Myocyte (in vitro differentiated cells): Measurements from ENCODE around the gene PODXL2. TPM values are rescaled to one million over a fixed set of nuclear protein-coding genes. Genes with fewer than 3 reads are reported as not detected.
"Not testable (repeated sequence)": the region's sequence is repeated elsewhere in the genome, so short reads cannot be mapped to it uniquely, and the experiment has no call there.

Experiments
- DNase-seq: peaks from one replicate; pipeline ENCODE4 v3.0.0-alpha.2; 2012; ENCODE audit warnings: low read depth
- total RNA-seq: library from RNA; depleted of rRNA; stranded (reverse); fragments of >200 nt; gene quantifications from 2 replicates; pipeline ENCODE4 v1.2.3, GENCODE V29; 2014

PODXL2 gene
- total RNA-seq, 1 donor from 2014 or later, result 4.8 TPM

DNA sequence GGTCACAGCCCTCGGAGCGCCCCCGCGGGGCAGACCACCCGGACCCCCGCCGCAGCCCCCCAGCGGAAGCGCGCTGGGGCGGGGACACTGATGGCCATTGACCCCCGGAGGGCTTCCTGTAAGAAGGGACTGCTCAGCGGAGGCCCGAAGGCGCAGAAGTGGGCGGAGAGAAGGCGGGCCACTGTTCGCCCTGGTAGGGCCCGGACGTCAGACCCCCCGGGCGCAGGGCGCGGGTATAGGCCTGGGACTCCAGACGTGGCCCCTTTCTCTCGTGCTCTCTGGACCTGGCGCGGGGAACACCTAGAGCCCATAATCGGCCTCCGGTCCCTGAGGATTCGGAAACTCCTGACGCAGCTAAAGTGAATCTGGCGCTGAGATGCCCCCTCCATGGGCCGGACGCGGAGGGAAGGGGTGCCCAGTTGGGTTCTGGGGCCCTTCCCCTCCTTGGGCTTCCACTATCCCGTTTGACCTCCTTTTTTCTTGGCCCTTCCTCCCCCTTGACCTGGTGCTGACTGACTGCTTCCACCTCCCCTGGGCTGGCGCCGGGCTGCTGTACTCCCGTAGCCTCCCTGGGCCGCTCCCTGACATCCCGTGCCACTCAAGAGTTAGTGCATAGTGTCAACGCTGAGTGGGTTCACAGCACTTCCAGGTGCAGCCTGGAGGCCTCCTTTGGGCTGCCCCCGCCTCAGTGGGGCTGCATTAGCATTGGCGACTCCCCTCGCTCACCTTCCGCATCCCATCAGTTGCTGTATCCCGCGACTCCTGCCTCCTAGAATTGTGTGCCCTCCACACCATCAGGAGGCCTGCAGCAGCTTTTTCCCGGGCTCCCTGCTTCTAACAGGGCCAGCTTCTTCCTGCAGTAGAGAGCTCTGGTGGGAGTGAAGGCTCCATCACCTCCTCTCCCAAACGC is 44.5 kb downstream of the PODXL2 start:
- DNase-seq, result no peak

- DNase-seq, result no peak
Observed at GRCh38 chr3:127674101-127674721, 45.2 kb downstream of the PODXL2 start.

DNA sequence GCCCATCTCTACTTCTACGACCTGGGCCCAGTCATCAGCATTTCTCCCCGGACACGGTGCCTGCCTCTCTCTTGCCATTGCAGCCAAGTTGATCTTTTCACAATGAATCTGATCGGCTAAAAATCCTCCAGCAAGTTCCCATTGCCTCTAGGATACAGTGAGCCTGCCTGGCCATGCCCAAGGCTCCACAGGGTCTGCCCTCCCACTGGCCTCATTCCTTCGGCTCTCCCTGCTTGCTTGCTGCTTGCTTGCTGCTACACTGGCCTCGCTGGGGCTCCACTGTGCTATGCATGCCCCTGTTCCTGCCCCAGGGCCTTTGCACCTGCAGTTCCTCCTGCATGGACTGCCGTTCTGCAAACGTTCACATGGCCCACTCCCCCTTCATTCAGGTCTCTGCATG is 45.8 kb downstream of the PODXL2 start:
- no peak for DNase-seq

DNA sequence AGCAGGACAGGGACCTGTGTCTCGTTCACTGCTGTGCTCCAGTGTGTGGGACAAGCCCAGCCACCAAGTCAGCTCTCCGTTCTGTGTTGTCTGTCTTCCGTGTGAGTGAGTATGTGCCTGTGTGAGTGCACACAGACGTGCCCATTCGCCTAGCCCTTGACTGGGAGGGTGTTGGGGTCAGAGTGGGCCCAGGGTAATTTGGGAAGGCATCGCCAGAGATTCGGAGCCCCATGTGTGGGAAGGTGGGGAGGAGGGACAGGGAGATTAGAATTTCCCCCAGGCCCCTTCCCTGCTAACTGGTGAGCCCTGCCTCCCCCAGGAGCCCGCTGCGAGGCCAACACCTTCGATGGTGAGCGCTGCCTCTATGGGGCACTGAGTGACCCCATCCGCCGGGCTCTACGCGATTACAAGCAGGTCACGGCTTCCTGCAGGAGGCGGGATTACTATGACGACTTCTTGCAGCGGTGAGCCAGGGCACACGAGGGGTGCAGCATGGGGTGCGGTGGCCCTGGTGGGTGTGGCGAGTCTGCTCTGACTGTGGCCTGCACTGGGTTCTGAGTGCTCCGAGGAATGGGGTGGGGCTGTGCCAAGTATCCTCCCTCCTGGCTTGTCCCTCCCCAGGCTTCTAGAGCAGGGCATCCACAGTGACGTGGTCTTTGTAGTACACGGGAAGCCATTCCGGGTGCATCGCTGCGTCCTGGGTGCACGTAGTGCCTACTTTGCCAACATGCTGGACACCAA is 46.8 kb downstream of the PODXL2 start:
- DNase-seq, result no peak

GRCh38 chr3:127676456-127676855 is 47.5 kb downstream of the PODXL2 start:
- no peak for DNase-seq

GRCh38 chr3:127676921-127677351 is 48.0 kb downstream of the PODXL2 start:
- no peak for DNase-seq

GRCh38 chr3:127677541-127678314 is 48.7 kb downstream of the PODXL2 start:
- DNase-seq, result no peak

DNA sequence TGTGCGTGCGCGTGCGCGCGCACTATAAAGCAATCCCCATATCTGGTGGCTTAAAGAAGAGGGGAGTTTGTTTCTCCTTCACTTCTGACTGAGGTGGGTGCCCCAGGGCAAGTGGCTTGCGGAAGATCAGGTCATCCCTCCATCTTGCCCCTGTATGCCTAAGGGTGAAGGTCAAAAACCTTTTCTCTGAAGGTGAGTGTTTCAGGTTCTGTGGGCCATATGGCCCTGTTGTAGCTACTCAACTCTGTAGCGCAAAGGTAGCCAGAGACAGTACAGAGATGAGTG is 49.3 kb downstream of the PODXL2 start:
- no peak for DNase-seq

DNA sequence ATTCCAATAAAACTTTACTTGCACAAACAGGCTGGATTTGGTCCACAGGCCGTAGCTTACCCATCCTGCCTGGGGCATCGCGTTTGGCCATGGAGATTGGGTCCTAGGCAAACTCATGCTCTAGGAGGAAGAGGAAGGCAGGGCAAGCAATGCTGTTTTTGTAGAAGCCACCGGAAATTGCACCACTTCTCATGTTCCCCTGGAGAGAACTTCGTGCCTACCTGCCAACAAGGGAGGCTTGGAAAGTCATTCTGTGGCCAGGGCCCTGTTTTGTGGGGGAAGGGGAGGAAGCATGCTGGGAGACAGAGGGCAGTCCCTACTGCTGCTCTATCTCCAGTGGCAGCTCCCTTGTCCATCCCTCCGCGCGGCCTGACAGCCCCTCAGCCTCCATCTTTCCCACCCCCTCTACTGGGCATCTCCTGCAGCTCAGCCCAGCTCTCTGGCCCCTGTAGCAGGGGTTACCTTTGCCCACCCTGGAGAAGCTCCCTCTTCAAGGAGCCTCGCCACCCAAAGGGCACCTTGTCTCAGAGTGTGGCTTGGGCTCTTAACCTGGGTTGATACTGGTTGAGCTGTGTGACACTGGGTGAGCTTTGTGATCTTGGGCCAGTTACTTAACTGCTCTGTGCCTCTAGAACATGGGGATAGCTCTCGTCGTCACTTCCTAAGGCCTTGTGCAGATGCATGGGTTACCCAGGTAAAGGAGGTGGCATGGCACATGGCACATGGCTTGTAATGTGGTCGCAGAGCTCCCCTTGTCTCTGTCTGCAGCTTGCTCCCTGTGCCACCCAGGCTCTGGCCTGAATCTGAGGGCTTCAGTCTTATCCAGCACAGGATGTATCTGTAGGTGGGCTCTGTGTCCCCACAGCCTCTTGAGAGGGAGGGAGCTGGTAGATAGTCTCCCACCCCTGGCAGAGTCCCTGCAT is 49.9 kb downstream of the PODXL2 start:
- DNase-seq, result no peak

GRCh38 chr3:127679534-127680145 is 50.7 kb downstream of the PODXL2 start:
- DNase-seq, result no peak

GRCh38 chr3:127680146-127680661 is 51.2 kb downstream of the PODXL2 start:
- no peak for DNase-seq

GRCh38 chr3:127680798-127681221 is 51.8 kb downstream of the PODXL2 start:
- no peak for DNase-seq

DNA sequence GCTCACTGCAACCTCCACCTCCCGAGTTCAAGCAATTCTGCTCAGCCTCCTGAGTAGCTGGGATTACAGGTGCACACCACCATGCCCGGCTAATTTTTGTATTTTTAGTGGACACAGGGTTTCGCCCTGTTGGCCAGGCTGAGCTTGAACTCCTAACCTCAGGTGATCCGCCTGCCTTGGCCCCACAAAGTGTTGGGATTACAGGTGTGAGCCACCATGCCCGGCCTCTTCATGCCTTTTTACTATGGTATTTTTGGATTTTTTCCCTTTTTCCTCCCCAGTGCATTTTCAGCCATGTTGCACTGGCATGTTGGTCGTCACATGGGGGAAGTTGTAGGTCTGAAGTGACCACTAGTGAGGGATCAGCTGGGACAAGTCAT is 53.2 kb downstream of the PODXL2 start:
- not testable (repeated sequence) for DNase-seq

DNA sequence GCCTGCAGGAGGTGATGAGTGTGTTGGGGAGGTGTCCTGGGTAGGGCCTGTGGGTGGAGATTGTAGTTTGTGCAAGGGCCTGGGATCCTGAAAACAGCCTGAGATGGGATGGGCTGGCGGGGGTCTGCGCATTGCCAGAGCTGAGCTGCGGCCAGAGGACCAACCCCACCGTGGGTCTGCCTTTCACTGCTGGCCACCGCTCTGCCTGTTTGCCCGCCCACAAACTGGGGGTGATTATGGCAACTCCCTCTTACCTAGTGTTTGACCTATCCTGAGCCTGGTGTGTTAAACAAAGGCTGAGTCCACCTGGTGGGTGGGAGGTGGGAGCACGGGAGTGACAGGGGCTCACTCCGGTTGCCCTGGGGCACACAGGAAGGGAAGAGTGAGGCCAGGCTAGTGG is 53.6 kb downstream of the PODXL2 start:
- no peak for DNase-seq

DNA sequence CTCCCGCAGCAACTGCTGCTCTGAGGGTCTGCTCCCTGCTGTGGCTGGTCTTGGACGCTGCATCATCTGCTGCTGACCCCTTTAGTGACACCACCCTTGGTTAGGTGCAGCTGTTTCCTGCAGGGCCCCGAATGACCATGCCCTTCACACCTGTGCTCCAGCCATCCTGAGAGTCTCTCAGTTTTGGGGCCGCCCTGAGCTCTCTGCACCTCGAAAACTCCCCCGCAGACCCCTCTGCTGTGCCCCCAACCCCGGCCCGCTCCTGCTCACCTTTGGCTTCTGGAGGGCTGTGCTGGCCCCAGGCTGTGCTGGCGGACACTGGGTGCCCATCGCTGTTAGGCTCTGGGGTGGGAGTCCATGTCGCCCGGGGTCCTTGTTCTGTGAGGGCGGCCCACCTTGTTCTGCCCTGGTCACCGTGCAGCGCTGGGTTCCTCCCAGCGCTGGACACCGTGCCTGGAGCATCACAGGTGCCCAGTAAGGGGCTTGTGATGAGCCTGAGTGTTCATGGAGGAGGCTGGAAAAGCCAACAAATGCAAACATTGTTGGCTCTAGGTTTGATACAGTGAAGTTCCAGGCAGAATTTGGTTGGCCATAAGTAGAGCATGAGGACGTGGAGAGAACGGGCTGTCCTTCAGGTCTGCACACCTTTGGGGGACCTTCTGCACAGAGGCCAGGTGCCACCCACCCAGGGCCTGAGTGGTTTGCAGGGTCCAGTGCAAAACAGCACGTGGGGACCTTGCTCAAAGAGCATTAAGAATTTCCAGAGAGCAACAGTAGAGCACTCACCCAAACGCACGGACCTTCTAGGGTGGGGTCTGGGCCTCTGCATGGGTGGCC is 56.1 kb downstream of the PODXL2 start:
- no peak for DNase-seq

GRCh38 chr3:127685708-127686511 is 56.9 kb downstream of the PODXL2 start:
- no peak for DNase-seq

GRCh38 chr3:127686512-127686894 is 57.5 kb downstream of the PODXL2 start:
- DNase-seq, result no peak

GRCh38 chr3:127687228-127687737 is 58.3 kb downstream of the PODXL2 start:
- DNase-seq, result no peak
